Right hindlimb (tissue), 1 donor: ENCODE results near the gene MCM9.
A peak's percentile ranks its signal among the peaks of the same experiment; 100 is the strongest.
"Not testable (repeated sequence)": the region's sequence is repeated elsewhere in the genome, so short reads cannot be mapped to it uniquely, and the experiment has no call there.

Experiments used
- DNase-seq: peaks from one replicate; pipeline ENCODE4 v3.0.0-alpha.2; 2018

Gene MCM9

GRCh38 chr6:118862443-118862842 lies 72.5 kb downstream of the MCM9 start:
- no peak for DNase-seq

- no peak for DNase-seq
Observed at GRCh38 chr6:118860880-118861279, 74.1 kb downstream of the MCM9 start.

- DNase-seq = no peak
Observed at GRCh38 chr6:118860363-118860762, 74.6 kb downstream of the MCM9 start.

GRCh38 chr6:118859517-118860064 lies 75.4 kb downstream of the MCM9 start:
- no peak for DNase-seq

GRCh38 chr6:118856301-118856700 lies 78.7 kb downstream of the MCM9 start:
- no peak for DNase-seq

- DNase-seq = no peak
Observed at GRCh38 chr6:118853408-118853807, 81.6 kb downstream of the MCM9 start.

- DNase-seq = no peak
Observed at GRCh38 chr6:118844915-118845314, 90.0 kb downstream of the MCM9 start.

GRCh38 chr6:118843685-118844390 lies 91.1 kb downstream of the MCM9 start:
- DNase-seq = no peak

- DNase-seq = no peak
Observed at GRCh38 chr6:118830691-118831090, 104.3 kb downstream of the MCM9 start.

- DNase-seq = no peak
Observed at GRCh38 chr6:118829817-118830478, 105.0 kb downstream of the MCM9 start.

GRCh38 chr6:118826096-118826495 lies 108.9 kb downstream of the MCM9 start:
- DNase-seq = no peak

GRCh38 chr6:118825661-118826060 lies 109.3 kb downstream of the MCM9 start:
- DNase-seq = no peak

GRCh38 chr6:118815495-118815894 lies 119.5 kb downstream of the MCM9 start:
- no peak for DNase-seq

GRCh38 chr6:118813775-118814174 lies 121.2 kb downstream of the MCM9 start:
- DNase-seq = no peak

- no peak for DNase-seq
Observed at GRCh38 chr6:118812970-118813369, 122.0 kb downstream of the MCM9 start.

- no peak for DNase-seq
Observed at GRCh38 chr6:118810420-118811027, 124.4 kb downstream of the MCM9 start.

- DNase-seq = no peak
Observed at GRCh38 chr6:118808793-118809638, 125.9 kb downstream of the MCM9 start.

- DNase-seq = no peak
Observed at GRCh38 chr6:118804091-118804490, 130.9 kb downstream of the MCM9 start.

- DNase-seq = no peak
Observed at GRCh38 chr6:118801257-118801656, 133.7 kb downstream of the MCM9 start.

GRCh38 chr6:118800394-118801071 lies 134.4 kb downstream of the MCM9 start:
- peak; percentile 84 for DNase-seq

GRCh38 chr6:118799826-118800225 lies 135.1 kb downstream of the MCM9 start:
- DNase-seq = no peak

- not testable (repeated sequence) for DNase-seq
Observed at GRCh38 chr6:118796548-118796947, 138.4 kb downstream of the MCM9 start.
